ENCODE data around the gene ELL2. TPM values are rescaled to one million over a fixed set of nuclear protein-coding genes. Genes with fewer than 3 reads are reported as not detected.

The ELL2 gene
- total RNA-seq, 2 donors from 2014 or later = 26.9 to 38.2 TPM

DNA sequence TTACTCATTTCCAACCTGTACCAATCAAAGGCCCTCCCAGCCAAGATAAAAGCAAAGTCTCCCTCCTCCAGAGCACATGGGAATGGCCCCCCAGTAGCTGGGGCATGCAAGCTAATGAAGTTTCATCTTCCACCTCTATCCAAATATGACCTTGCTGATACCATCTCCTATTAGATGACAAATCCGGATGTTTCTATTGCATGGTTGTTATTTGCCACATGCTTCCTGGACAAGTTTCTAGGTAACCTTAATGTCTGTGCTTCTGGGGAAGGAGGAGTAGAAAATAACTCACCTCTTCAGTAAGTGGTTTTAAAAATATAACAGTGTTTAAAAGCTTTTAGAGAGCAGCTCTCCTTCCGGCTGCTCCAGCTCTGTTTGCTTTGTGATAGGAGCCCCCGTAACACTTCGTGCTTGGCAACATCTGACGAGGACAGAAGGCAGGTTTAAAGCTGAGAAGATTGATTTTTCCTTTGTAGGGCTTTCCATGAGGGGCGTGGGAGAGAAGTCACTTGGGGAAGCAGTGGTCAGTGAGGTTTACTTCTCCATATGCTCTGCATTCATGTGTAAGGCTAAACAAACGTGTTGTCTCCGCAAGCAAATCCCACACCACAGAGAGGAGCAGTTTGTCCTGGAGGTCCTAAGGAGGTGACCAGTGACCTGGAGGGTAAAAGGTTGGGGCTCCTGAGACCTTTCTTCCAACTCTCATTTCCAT, 98.8 kb downstream of the ELL2 start:
- Histone ChIP-seq H3K9ac (ENCODE audit: low read depth in 2 of 2, low read length in 2 of 2) (peak overlapping the region in 1 of 2 donors; percentile 7), H3K27me3 (no peaks in the 10 kb centered on the region), H3K4me1 (peaks cover 7% of the 10 kb centered on the region), H3K36me3 (no peaks in the 10 kb centered on the region), H3K27ac (no peak overlapping the region), H3K4me3 (no peak overlapping the region), H3K9me3 (no peaks in the 10 kb centered on the region)
- intact Hi-C loops (cut with DNase I) = loop anchor here (5.0 kb wide), 1 partner anchor 99 kb away; the partner anchor contains the start of gene ELL2
- TF ChIP-seq, protein P1, sequence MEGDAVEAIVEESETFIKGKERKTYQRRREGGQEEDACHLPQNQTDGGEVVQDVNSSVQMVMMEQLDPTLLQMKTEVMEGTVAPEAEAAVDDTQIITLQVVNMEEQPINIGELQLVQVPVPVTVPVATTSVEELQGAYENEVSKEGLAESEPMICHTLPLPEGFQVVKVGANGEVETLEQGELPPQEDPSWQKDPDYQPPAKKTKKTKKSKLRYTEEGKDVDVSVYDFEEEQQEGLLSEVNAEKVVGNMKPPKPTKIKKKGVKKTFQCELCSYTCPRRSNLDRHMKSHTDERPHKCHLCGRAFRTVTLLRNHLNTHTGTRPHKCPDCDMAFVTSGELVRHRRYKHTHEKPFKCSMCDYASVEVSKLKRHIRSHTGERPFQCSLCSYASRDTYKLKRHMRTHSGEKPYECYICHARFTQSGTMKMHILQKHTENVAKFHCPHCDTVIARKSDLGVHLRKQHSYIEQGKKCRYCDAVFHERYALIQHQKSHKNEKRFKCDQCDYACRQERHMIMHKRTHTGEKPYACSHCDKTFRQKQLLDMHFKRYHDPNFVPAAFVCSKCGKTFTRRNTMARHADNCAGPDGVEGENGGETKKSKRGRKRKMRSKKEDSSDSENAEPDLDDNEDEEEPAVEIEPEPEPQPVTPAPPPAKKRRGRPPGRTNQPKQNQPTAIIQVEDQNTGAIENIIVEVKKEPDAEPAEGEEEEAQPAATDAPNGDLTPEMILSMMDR (IDR thresholded peaks at IDR 0.05) = no peak
- peak; percentile 11 for DNase-seq

DNA sequence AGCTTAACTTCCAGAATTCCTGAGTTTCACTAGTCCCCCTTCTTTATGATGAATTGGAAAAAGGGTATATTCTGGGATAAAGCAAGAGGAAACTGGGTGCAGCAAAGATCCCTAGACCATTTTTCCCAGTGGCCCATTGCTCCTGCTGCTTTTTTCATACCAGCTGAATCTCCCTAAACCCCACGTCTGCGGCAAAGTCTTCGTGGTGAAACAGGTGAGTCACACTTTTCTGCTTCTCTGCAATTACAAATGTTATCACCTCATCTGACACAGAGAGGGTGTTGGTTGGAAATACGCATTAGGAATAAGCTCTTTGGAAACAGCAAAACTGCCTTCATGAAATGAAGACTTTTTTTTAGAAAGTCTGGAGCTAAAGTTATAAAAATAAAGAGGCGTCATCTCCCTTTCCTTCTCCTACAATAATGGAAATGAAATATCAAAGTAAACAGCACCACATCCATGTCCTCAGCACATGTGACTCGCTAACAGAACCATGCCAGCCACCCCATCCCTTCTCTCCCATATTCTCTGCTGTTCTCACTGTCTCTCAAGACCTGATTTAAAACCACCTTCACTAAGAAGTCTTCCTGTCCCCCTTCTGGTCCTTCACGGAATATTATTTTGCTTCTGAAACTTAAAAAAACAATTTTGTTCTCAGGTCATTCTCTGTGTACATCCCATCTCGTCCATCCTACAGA, 99.6 kb downstream of the ELL2 start:
- no peaks in the 10 kb centered on the region for H3K36me3 ChIP-seq
- peaks cover 7% of the 10 kb centered on the region for H3K4me1 ChIP-seq
- TF ChIP-seq, protein P1 (IDR thresholded peaks at IDR 0.05) = no peak
- H3K9ac ChIP-seq (ENCODE audit: low read depth in 2 of 2, low read length in 2 of 2) = no peak overlapping the region
- no peak overlapping the region for H3K4me3 ChIP-seq
- H3K27ac ChIP-seq = peak overlapping the region; percentile 23
- H3K9me3 ChIP-seq = no peaks in the 10 kb centered on the region
- no peaks in the 10 kb centered on the region for H3K27me3 ChIP-seq
- no peak for DNase-seq
- intact Hi-C loops (cut with DNase I) = loop anchor here (5.0 kb wide), 1 partner anchor 100 kb away; the partner anchor contains the start of gene ELL2

DNA sequence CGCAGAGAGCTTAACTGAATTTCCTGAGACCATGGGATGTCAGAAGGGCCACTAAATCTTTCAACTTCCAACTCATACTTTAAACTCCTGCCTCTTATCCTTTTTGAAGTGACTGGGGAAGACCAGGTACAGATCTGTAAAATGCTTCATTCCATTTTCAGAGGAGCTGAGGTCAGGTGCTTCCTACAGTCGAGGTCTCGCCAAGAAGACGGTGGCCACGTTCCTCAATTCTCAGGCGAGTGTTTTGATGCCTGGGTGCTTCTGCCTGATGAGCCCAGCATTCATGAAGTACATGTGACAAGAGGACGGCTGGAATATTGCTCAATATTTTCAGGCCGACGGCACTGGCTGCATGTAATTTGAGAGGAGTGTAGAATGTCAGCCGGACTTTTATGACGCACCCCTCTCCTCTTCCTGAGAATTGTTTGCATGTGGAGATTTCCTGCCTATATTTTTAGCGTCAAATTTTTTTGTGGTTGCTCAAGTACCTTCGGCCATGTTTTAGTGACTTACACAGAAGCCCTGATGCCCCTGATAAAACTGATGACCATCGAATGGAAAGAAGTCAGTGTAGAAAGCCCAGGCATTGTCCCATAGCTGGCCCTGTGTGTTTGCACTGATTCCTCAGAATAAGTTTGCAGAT, 100.3 kb downstream of the ELL2 start:
- H3K4me1 ChIP-seq = peaks cover 7% of the 10 kb centered on the region
- H3K9me3 ChIP-seq = no peaks in the 10 kb centered on the region
- intact Hi-C loops (cut with DNase I) = loop anchor here (5.0 kb wide), 1 partner anchor 101 kb away; the partner anchor contains the start of gene ELL2
- peak overlapping the region; percentile 23 for H3K27ac ChIP-seq
- H3K36me3 ChIP-seq = no peaks in the 10 kb centered on the region
- no peak overlapping the region for H3K4me3 ChIP-seq
- H3K9ac ChIP-seq (ENCODE audit: low read depth in 2 of 2, low read length in 2 of 2) = no peak overlapping the region
- DNase-seq = peak; percentile 46
- TF ChIP-seq, protein P1 (IDR thresholded peaks at IDR 0.05) = no peak
- H3K27me3 ChIP-seq = no peaks in the 10 kb centered on the region

DNA sequence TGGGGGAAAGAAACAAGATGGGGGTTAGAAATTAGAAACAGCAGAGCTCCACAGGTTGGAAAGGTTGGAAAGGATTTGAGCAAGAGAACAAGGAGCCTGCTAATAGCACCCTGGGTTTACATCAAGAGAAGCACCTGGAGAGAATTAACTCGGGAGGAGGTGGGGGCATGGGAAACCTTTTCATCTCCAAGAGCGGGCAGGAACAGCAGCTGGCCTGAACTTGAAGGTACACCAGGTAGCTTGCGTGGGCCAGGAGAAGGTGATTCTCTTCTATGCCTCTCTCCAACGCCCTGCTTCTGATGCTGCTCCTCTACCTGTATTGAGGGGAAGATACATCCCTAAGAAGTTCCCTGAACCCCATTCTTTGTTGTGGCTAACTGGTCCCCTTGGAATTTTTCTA, 102.0 kb downstream of the ELL2 start:
- Histone ChIP-seq H3K9ac (ENCODE audit: low read depth in 2 of 2, low read length in 2 of 2) (no peak overlapping the region), H3K4me1 (peaks cover 7% of the 10 kb centered on the region), H3K9me3 (no peaks in the 10 kb centered on the region), H3K27ac (no peak overlapping the region), H3K4me3 (no peak overlapping the region), H3K36me3 (no peaks in the 10 kb centered on the region), H3K27me3 (no peaks in the 10 kb centered on the region)
- no peak for DNase-seq
- TF ChIP-seq, protein P1 (IDR thresholded peaks at IDR 0.05) = no peak
- intact Hi-C loops (cut with DNase I) = loop anchor here (2.0 to 5.0 kb wide), 3 partner anchors 103 to 743 kb away; partner anchors contain the start of gene ELL2
